K562 (cell line): ENCODE measurements around the gene BCAR3. TPM values are rescaled to one million over a fixed set of nuclear protein-coding genes. Genes with fewer than 3 reads are reported as not detected.

Experiments
- ATAC-seq: fragments of 200-7000 bp; cut with Tn5 transposase; 3 replicates; pipeline ENCODE4 v1.9.1; 2020; ENCODE audit warnings: moderate library complexity
- BruUV-seq: library from RNA; stranded (reverse); fragments of 400-500 nt; replicated peaks from 2 replicates; lab custom pipeline; 2021; lab: Mats Ljungman, UMichigan
- CTCF ChIA-PET: fragments of 300-600 bp; formaldehyde crosslinking; extraction: SDS; loops from one replicate; lab custom pipeline; 2021; ENCODE audit warnings: low intra/inter-chr PET ratio; lab: Yijun Ruan, JAX
- POLR2A ChIA-PET: fragments of 300-600, 350-650 bp; sonication (Branson Sonifier 250); formaldehyde crosslinking; extraction: SDS; loops from one replicate; lab custom pipeline; 2021; ENCODE audit warnings: antibody characterized with exemption, inconsistent platforms; lab: Yijun Ruan, JAX
- DNase-seq, 4 experiments: peaks; one replicate each; pipeline versions ENCODE4 v3.0.0 to v3.0.0-alpha.2; 2011 to 2018; ENCODE audit warnings: low spot score in 3 of 4, mixed read lengths in 3 of 4; ENCODE audit errors: extremely low read depth in 1 of 4
- FAIRE-seq: peaks from 2 replicates; lab custom pipeline; 2011; peaks lifted over from hg19 to GRCh38; lab: Jason Lieb, UNC
- H2AFZ ChIP-seq: 2 replicates; pipeline ENCODE4 v1.6.0; 2011; ENCODE audit warnings: low read depth, low read length, control low read depth, inconsistent platforms
- H3K27ac ChIP-seq: fragments of 200-600 bp; 3 replicates; pipeline ENCODE4 v1.8.0; 2011; ENCODE audit warnings: low read depth, mild to moderate bottlenecking, control low read depth, inconsistent platforms, low read length, moderate library complexity, mixed read lengths; ENCODE audit errors: extremely low read depth
- H3K27me3 ChIP-seq, 2 experiments: fragments of 300-600 bp in 1 of 2; 2 replicates in 1 of 2; 3 replicates in 1 of 2; pipeline versions ENCODE4 v1.6.0 to v1.8.0; 2011; ENCODE audit warnings: inconsistent platforms in 2 of 2, low read length in 2 of 2, mild to moderate bottlenecking in 1 of 2, mixed read lengths in 1 of 2, moderate library complexity in 1 of 2; ENCODE audit not compliant: control insufficient read depth in 2 of 2, insufficient read depth in 2 of 2
- H3K36me3 ChIP-seq: fragments of 300-600 bp; 3 replicates; pipeline ENCODE4 v1.8.0; 2011; ENCODE audit warnings: mild to moderate bottlenecking, low read length, inconsistent platforms; ENCODE audit not compliant: control insufficient read depth, insufficient read depth
- H3K4me1 ChIP-seq, 2 experiments: fragments of 200-600 bp in 1 of 2; replicated peaks in 1 of 2; 2 replicates in 1 of 2; 3 replicates in 1 of 2; pipeline versions ENCODE4 v1.5.1 to v1.8.0; 2011; ENCODE audit warnings: inconsistent platforms in 2 of 2, low read length in 2 of 2, mild to moderate bottlenecking in 1 of 2, mixed read lengths in 1 of 2, moderate library complexity in 1 of 2; ENCODE audit not compliant: control insufficient read depth in 2 of 2, insufficient read depth in 2 of 2
- H3K4me2 ChIP-seq: 2 replicates; pipeline ENCODE4 v1.6.1; 2011; ENCODE audit warnings: low read length, control low read depth, inconsistent platforms, mixed read lengths; ENCODE audit not compliant: insufficient read depth
- H3K4me3 ChIP-seq: fragments of 200-600 bp; sonication (generic), shearing (Covaris generic); 2 replicates; pipeline ENCODE4 v1.5.1; 2016; ENCODE audit warnings: control low read depth, inconsistent platforms
- H3K79me2 ChIP-seq: fragments of 200-600 bp; 3 replicates; pipeline ENCODE4 v1.8.0; 2011; ENCODE audit warnings: low read length, inconsistent platforms; ENCODE audit not compliant: control insufficient read depth, insufficient read depth
- H3K9ac ChIP-seq, 2 experiments: 2 replicates each; pipeline versions ENCODE4 v1.6.0 to v1.6.1; 2011; ENCODE audit warnings: low read depth in 2 of 2, low read length in 2 of 2, control low read depth in 1 of 2, inconsistent platforms in 1 of 2, mild to moderate bottlenecking in 1 of 2, mixed read lengths in 1 of 2; ENCODE audit not compliant: insufficient read depth in 1 of 2
- H3K9me1 ChIP-seq: one replicate; pipeline ENCODE4 v1.6.0; 2011; ENCODE audit warnings: inconsistent platforms, mild to moderate bottlenecking, low read length, moderate library complexity; ENCODE audit not compliant: control insufficient read depth, insufficient read depth
- H3K9me3 ChIP-seq: replicated peaks from 2 replicates; pipeline ENCODE4 v1.5.1; 2011; ENCODE audit warnings: low read depth, low read length, inconsistent platforms; ENCODE audit not compliant: control insufficient read depth, insufficient read depth
- H4K20me1 ChIP-seq: replicated peaks from 2 replicates; pipeline ENCODE4 v1.6.1; 2011; ENCODE audit warnings: low read length, inconsistent platforms, mixed read lengths; ENCODE audit not compliant: control insufficient read depth, insufficient read depth
- CGGBP1 ChIP-seq: fragments of 250-450 bp; sonication (Bioruptor Pico); IDR thresholded peaks from 2 replicates; pipeline ENCODE4 v1.9.0; 2021; ENCODE audit warnings: mild to moderate bottlenecking
- ELF4 ChIP-seq: fragments of 450-650 bp; formaldehyde crosslinking; IDR thresholded peaks from 2 replicates; pipeline ENCODE4 v1.4.0; 2022; ENCODE audit warnings: missing genetic modification characterization
- FOXJ2 ChIP-seq: fragments of 200-800 bp; sonication (Bioruptor generic); IDR thresholded peaks from 2 replicates; pipeline ENCODE4 v1.6.1; 2016; ENCODE audit warnings: missing genetic modification characterization, missing compliant biosample characterization
- HMG20B ChIP-seq: fragments of 250-450 bp; sonication (Bioruptor Pico); IDR thresholded peaks from 2 replicates; pipeline ENCODE4 v1.5.0; 2021; ENCODE audit warnings: mild to moderate bottlenecking
- MEF2A ChIP-seq: IDR thresholded peaks from 2 replicates; pipeline ENCODE4 v1.6.1; 2011; ENCODE audit warnings: low read depth, mild to moderate bottlenecking, low read length, moderate library complexity; ENCODE audit not compliant: control insufficient read depth
- NFE2L1 ChIP-seq: fragments of 450-650 bp; IDR thresholded peaks from 2 replicates; pipeline ENCODE4 v1.6.1; 2016; ENCODE audit warnings: missing genetic modification characterization, low read depth, mild to moderate bottlenecking, missing compliant biosample characterization, moderate library complexity, borderline replicate concordance
- PHF8 ChIP-seq: fragments of 200-600 bp; sonication (generic); IDR thresholded peaks from 2 replicates; pipeline ENCODE4 v1.6.1; 2012; ENCODE audit warnings: mixed run types, mild to moderate bottlenecking, inconsistent platforms, low read length, moderate library complexity, borderline replicate concordance
- THRAP3 ChIP-seq: fragments of 450-650 bp; IDR thresholded peaks from 2 replicates; pipeline ENCODE4 v1.6.1; 2016; ENCODE audit warnings: mild to moderate bottlenecking, inconsistent platforms, borderline replicate concordance
- ZNF655 ChIP-seq: fragments of 250-450 bp; sonication (Bioruptor Pico); IDR thresholded peaks from 2 replicates; pipeline ENCODE4 v1.5.0; 2021
- WGBS: fragments of 100-300 bp; shearing (Covaris generic); methylation state at CpG from one replicate; pipeline ENCODE4 v1.1.6; 2016; ENCODE audit warnings: low coverage, mixed read lengths; ENCODE audit not compliant: insufficient coverage; ENCODE audit errors: missing lambda C conversion rate; 5-methylcytosine and 5-hydroxymethylcytosine counted together
- in situ Hi-C: fragments of 300-500 bp; cut with MboI; formaldehyde crosslinking; loops from 4 replicates; pipeline ENCODE4 v1.15.0; 2018; ENCODE audit warnings: inconsistent platforms, mixed read lengths
- intact Hi-C: fragments of 100-400 bp; cut with micrococcal nuclease; formaldehyde crosslinking; loops from 2 replicates; pipeline ENCODE4 v1.14.2; 2022
- polyA plus RNA-seq, 8 experiments: library from polyadenylated mRNA; depleted of rRNA in 4 of 8; stranded (reverse) in 5 of 8; unstranded in 3 of 8; fragments of >200 nt; fragmentation: Nextera tagmentation in 2 of 8; fragmentation: Illumina TruSeq in 1 of 8; extraction: Ambion mirVana in 2 of 8; extraction: Trizol in 1 of 8; gene quantifications; 2 replicates each; pipeline versions ENCODE4 v1.2.1 to v1.2.3, GENCODE V29; 2011 to 2014; ENCODE audit warnings: inconsistent platforms in 1 of 8, missing spikeins in 1 of 8
- total RNA-seq, 7 experiments: library from RNA; depleted of rRNA in 6 of 7; stranded (reverse); fragments of >200 nt in 6 of 7; fragmentation: Illumina TruSeq in 2 of 7; extraction: Trizol in 2 of 7; gene quantifications; 2 replicates each; pipeline versions ENCODE4 v1.2.1 to v1.2.3, GENCODE V29; 2011 to 2021; ENCODE audit warnings: low replicate concordance in 1 of 7
- TF ChIP-seq, protein P1 (sequence below): fragments of 250-450 bp; sonication (Bioruptor Pico); IDR thresholded peaks from 2 replicates; pipeline ENCODE4 v1.4.0; 2020

BCAR3 gene
- total and polyA plus RNA-seq, 9 of the 15 experiments (the other 6 are each of a cell fraction or from before 2014, with no cell fraction given), result 1.8 to 6.3 (median 3.8) TPM

DNA sequence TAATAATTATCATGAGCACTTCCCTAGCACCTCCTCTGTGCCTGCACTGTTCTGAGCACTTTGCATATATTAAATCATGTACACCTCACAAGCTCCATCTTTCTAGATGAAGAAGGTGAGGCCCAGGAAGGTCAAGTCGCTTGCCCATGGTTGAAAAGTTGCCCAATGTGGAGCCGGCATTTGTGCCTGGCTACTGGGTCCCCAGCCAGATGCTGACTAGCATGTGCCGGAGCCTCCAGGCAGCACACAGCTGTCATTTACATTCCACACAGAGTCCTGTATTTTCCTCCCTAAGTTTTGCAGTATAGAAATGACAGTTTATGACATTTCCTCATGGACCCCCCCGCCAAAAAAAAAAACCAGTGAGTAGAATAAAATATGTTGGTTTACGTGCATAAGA lies 94.3 kb downstream of the BCAR3 start:
- Histone ChIP-seq H2AFZ (no peak overlapping the region), H3K36me3 (no peaks in the 10 kb centered on the region), H3K27ac (no peak overlapping the region), H3K4me1 (peaks cover 0 to 17% of the 10 kb centered on the region in 2 experiments; a peak in 4 of 5 replicates), H3K27me3 (no peaks in the 10 kb centered on the region), H3K4me3 (no peak overlapping the region), H3K9me3 (no peaks in the 10 kb centered on the region), H3K9ac (no peak overlapping the region)
- 35% methylated on average over 5 of the region's 5 CpGs for WGBS
- in situ Hi-C loops, result no loop called here
- no peak for DNase-seq
- no peak for ATAC-seq
- CTCF ChIA-PET, result no interaction called here
- TF ChIP-seq, protein P1, sequence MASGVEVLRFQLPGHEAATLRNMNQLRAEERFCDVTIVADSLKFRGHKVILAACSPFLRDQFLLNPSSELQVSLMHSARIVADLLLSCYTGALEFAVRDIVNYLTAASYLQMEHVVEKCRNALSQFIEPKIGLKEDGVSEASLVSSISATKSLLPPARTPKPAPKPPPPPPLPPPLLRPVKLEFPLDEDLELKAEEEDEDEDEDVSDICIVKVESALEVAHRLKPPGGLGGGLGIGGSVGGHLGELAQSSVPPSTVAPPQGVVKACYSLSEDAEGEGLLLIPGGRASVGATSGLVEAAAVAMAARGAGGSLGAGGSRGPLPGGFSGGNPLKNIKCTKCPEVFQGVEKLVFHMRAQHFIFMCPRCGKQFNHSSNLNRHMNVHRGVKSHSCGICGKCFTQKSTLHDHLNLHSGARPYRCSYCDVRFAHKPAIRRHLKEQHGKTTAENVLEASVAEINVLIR (CRISPR knock-in tag), result no peak
- TF ChIP-seq FOXJ2, result no peak
- no peak for TF ChIP-seq NFE2L1 (tag)
- TF ChIP-seq THRAP3, result no peak
- TF ChIP-seq ZNF655, result no peak
- TF ChIP-seq CGGBP1 (CRISPR knock-in tag), result no peak
- TF ChIP-seq MEF2A, result no peak
- TF ChIP-seq PHF8, result no peak
- TF ChIP-seq ELF4 (CRISPR knock-in tag), result no peak
- TF ChIP-seq HMG20B, result no peak
- TF ChIP-seq, all 486 proteins: peak for 0
- BruUV-seq, result no TSS peak
- no peaks in the 10 kb centered on the region for H3K9me1 ChIP-seq
- H3K79me2 ChIP-seq, result no peaks in the 10 kb centered on the region
- no peaks in the 10 kb centered on the region for H4K20me1 ChIP-seq
- no peak overlapping the region for H3K4me2 ChIP-seq
- intact Hi-C loops, result no loop called here
- no peak for FAIRE-seq
- POLR2A ChIA-PET, result interaction anchor here (0.8 kb wide), 1 partner anchor 140 kb away, joined by 3 read pairs; no protein-coding TSS in a partner anchor
